Fibroblast of the aortic adventitia (primary cell): ENCODE measurements around the gene THAP5. TPM values are rescaled to one million over a fixed set of nuclear protein-coding genes. Genes with fewer than 3 reads are reported as not detected.

Experiments used
- DNase-seq: peaks from one replicate; pipeline ENCODE4 v3.0.0-alpha.2; 2010; ENCODE audit warnings: low read depth
- H3K4me3 ChIP-seq: 2 replicates; pipeline ENCODE4 v1.5.1; 2011; ENCODE audit warnings: low read depth, mild to moderate bottlenecking, control low read depth, low read length, moderate library complexity
- CTCF ChIP-seq: IDR thresholded peaks from 2 replicates; pipeline ENCODE4 v1.5.1; 2011; ENCODE audit warnings: mild to moderate bottlenecking, low read length, control low read depth, inconsistent platforms; ENCODE audit not compliant: insufficient read depth
- total RNA-seq: library from RNA; depleted of rRNA; stranded (reverse); fragments of >200 nt; gene quantifications from 2 replicates; pipeline ENCODE4 v1.2.3, GENCODE V29; 2012; ENCODE audit warnings: low replicate concordance

The THAP5 gene
- total RNA-seq, 1 donor, result 39.6 TPM

- H3K4me3 ChIP-seq, result peak within 1 kb of the TSS; percentile 91
- TF ChIP-seq CTCF, result no peak
- DNase-seq, result peak; percentile 99
Observed at GRCh38 chr7:108525985-108526767, 43.3 kb downstream of the THAP5 start, which contains the start of gene PNPLA8. TSS of gene PNPLA8 (minus strand) at chr7:108526135. CDS start at chr7:108515491, 10,644 bp downstream.

- DNase-seq, result peak; percentile 83
- peak overlapping the region; percentile 91 for H3K4me3 ChIP-seq
- TF ChIP-seq CTCF, result peak; percentile 1
Observed at GRCh38 chr7:108525327-108525984, 44.0 kb downstream of the THAP5 start.

GRCh38 chr7:108522780-108523179 lies 46.7 kb downstream of the THAP5 start:
- no peak overlapping the region for H3K4me3 ChIP-seq
- no peak for DNase-seq
- TF ChIP-seq CTCF, result no peak

- H3K4me3 ChIP-seq, result no peak overlapping the region
- DNase-seq, result no peak
- TF ChIP-seq CTCF, result no peak
Observed at GRCh38 chr7:108517951-108518350, 51.6 kb downstream of the THAP5 start.

GRCh38 chr7:108515630-108516029 lies 53.9 kb downstream of the THAP5 start:
- H3K4me3 ChIP-seq, result no peak overlapping the region
- no peak for TF ChIP-seq CTCF
- DNase-seq, result no peak

- no peak overlapping the region for H3K4me3 ChIP-seq
- no peak for DNase-seq
- no peak for TF ChIP-seq CTCF
Observed at GRCh38 chr7:108515013-108515412, 54.5 kb downstream of the THAP5 start.

Other genes with a start within 250 kb of the THAP5 start
- gene NRCAM, start 113.3 kb downstream of the THAP5 start, total RNA-seq, result 2.3 and 5.4 TPM in 2 replicates
- 37.4 and 48.1 TPM in 2 replicates for gene PNPLA8, start 43.6 kb downstream of the THAP5 start, total RNA-seq
- gene DNAJB9, start 168 bp upstream of the THAP5 start, total RNA-seq, result 19.1 and 39.9 TPM in 2 replicates